Naive thymus-derived CD4-positive, alpha-beta T cell (primary cell): Measurements from ENCODE around the gene INO80C. TPM values are rescaled to one million over a fixed set of nuclear protein-coding genes. Genes with fewer than 3 reads are reported as not detected.

ENCODE experiments used
- ATAC-seq: fragments of 150-1000 bp; cut with Tn5 transposase; 2 replicates; pipeline ENCODE4 v1.10.0; 2021; ENCODE audit warnings: mild to moderate bottlenecking, moderate library complexity
- CTCF ChIA-PET: fragments of 350-600 bp; sonication (Branson Sonifier 250); formaldehyde crosslinking; loops from one replicate; lab custom pipeline; 2021; ENCODE audit warnings: antibody characterized with exemption; lab: Charles Lee
- POLR2A ChIA-PET: fragments of 350-600 bp; sonication (Branson Sonifier 250); formaldehyde crosslinking; loops from one replicate; lab custom pipeline; 2021; ENCODE audit warnings: antibody characterized with exemption, inconsistent platforms; lab: Charles Lee
- DNase-seq, 9 donors: peaks; one replicate each; pipeline versions ENCODE4 v3.0.0 to v3.0.0-alpha.2; 2020 to 2022; ENCODE audit warnings: mixed read lengths in 1 of 9
- H3K27ac ChIP-seq: one replicate; pipeline ENCODE4 v1.7.0; 2013; ENCODE audit warnings: mild to moderate bottlenecking, low read depth, low read length, moderate library complexity
- H3K27me3 ChIP-seq, 2 donors: one replicate each; pipeline ENCODE4 v1.7.0; 2013; ENCODE audit warnings: low read length in 2 of 2, mild to moderate bottlenecking in 2 of 2, moderate library complexity in 2 of 2; ENCODE audit not compliant: control insufficient read depth in 2 of 2, insufficient read depth in 2 of 2
- H3K36me3 ChIP-seq, 3 experiments: 1 replicate in 2 of 3; 2 replicates in 1 of 3; pipeline ENCODE4 v1.7.0; 2013; ENCODE audit warnings: low read length in 3 of 3, mild to moderate bottlenecking in 3 of 3, moderate library complexity in 1 of 3; ENCODE audit not compliant: insufficient read depth in 3 of 3, control insufficient read depth in 2 of 3
- H3K4me1 ChIP-seq, 2 donors: one replicate each; pipeline ENCODE4 v1.7.0; 2013; ENCODE audit warnings: low read length in 2 of 2, mild to moderate bottlenecking in 2 of 2, moderate library complexity in 1 of 2; ENCODE audit not compliant: control insufficient read depth in 2 of 2, insufficient read depth in 2 of 2
- H3K4me3 ChIP-seq: 2 replicates; pipeline ENCODE4 v1.7.0; 2013; ENCODE audit warnings: mild to moderate bottlenecking, low read length
- H3K9me3 ChIP-seq, 3 experiments: 1 replicate in 2 of 3; 2 replicates in 1 of 3; pipeline ENCODE4 v1.7.0; 2013; ENCODE audit warnings: low read length in 3 of 3; ENCODE audit not compliant: control insufficient read depth in 2 of 3
- H3K27ac Mint-ChIP-seq, 9 donors: one replicate each; pipeline ENCODE4 v1.8.0; 2020 to 2022; ENCODE audit warnings: mixed read lengths in 9 of 9, mild to moderate bottlenecking in 8 of 9, moderate library complexity in 5 of 9, inconsistent platforms in 2 of 9
- H3K27me3 Mint-ChIP-seq, 5 donors: one replicate each; pipeline ENCODE4 v1.8.0; 2021 to 2022; ENCODE audit warnings: mixed read lengths in 5 of 5, mild to moderate bottlenecking in 1 of 5
- H3K36me3 Mint-ChIP-seq, 5 donors: one replicate each; pipeline ENCODE4 v1.8.0; 2020 to 2022; ENCODE audit warnings: mixed read lengths in 5 of 5, mild to moderate bottlenecking in 3 of 5, inconsistent platforms in 1 of 5
- H3K4me1 Mint-ChIP-seq, 7 donors: one replicate each; pipeline ENCODE4 v1.8.0; 2020 to 2022; ENCODE audit warnings: mixed read lengths in 7 of 7, mild to moderate bottlenecking in 3 of 7, inconsistent platforms in 1 of 7
- H3K4me3 Mint-ChIP-seq, 10 donors: one replicate each; pipeline ENCODE4 v1.8.0; 2020 to 2022; ENCODE audit warnings: mild to moderate bottlenecking in 10 of 10, mixed read lengths in 10 of 10, moderate library complexity in 6 of 10, inconsistent platforms in 2 of 10
- H3K9me3 Mint-ChIP-seq, 11 donors: one replicate each; pipeline ENCODE4 v1.8.0; 2020 to 2022; ENCODE audit warnings: mixed read lengths in 11 of 11, mild to moderate bottlenecking in 4 of 11, inconsistent platforms in 1 of 11, moderate library complexity in 1 of 11
- intact Hi-C, 2 donors: fragments of 100-400 bp; cut with micrococcal nuclease; formaldehyde crosslinking; loops; one replicate each; pipeline ENCODE4 v1.15.1; 2023
- polyA plus RNA-seq, 2 donors: library from polyadenylated mRNA; unstranded; fragments of 300-500 nt; fragmentation: Illumina TruSeq; gene quantifications; one replicate each; pipeline ENCODE4 v1.2.3, GENCODE V29; 2021
- total RNA-seq, 6 experiments: library from RNA in 5 of 6; stranded (reverse) in 5 of 6; gene quantifications; 1 replicate in 5 of 6; 2 replicates in 1 of 6; pipeline ENCODE4 v1.2.3 and lab custom pipeline; 2021 to 2026

Gene INO80C
- total and polyA plus RNA-seq, 7 experiments from 2014 or later = 20.2 to 26.8 (median 25.7) TPM

- Histone ChIP-seq H3K9me3 (no peaks in the 10 kb centered on the region), H3K4me1 (no peaks in the 10 kb centered on the region), H3K4me3 (no peak overlapping the region), H3K36me3 (no peaks in the 10 kb centered on the region), H3K27ac (no peak overlapping the region), H3K27me3 (peaks cover 0 to 2% of the 10 kb centered on the region in 2 donors)
- intact Hi-C loops = no loop called here
- no peak for DNase-seq
- peaks cover 0 to 3% (median 0%) of the 10 kb centered on the region in 11 donors for H3K9me3 Mint-ChIP-seq
- no peak overlapping the region for H3K4me3 Mint-ChIP-seq
- no peaks in the 10 kb centered on the region for H3K36me3 Mint-ChIP-seq
- ChIA-PET CTCF (no interaction called here), POLR2A (no interaction called here)
- peaks cover 0 to 5% (median 0%) of the 10 kb centered on the region in 7 donors for H3K4me1 Mint-ChIP-seq
- no peak overlapping the region for H3K27ac Mint-ChIP-seq
- H3K27me3 Mint-ChIP-seq = peaks cover 0 to 7% (median 0%) of the 10 kb centered on the region in 5 donors
- ATAC-seq = no peak
Measured at GRCh38 chr18:35508030-35508429, 10.3 kb upstream of the INO80C start.

GRCh38 chr18:35507623-35508022 lies 9.9 kb upstream of the INO80C start:
- Mint-ChIP-seq H3K36me3 (no peaks in the 10 kb centered on the region), H3K4me3 (no peak overlapping the region), H3K27ac (no peak overlapping the region), H3K4me1 (peaks cover 0 to 5% (median 0%) of the 10 kb centered on the region in 7 donors), H3K27me3 (peaks cover 0 to 7% (median 0%) of the 10 kb centered on the region in 5 donors), H3K9me3 (peaks cover 0 to 3% (median 0%) of the 10 kb centered on the region in 11 donors)
- Histone ChIP-seq H3K4me3 (no peak overlapping the region), H3K27ac (no peak overlapping the region), H3K9me3 (no peaks in the 10 kb centered on the region), H3K27me3 (peaks cover 0 to 2% of the 10 kb centered on the region in 2 donors), H3K36me3 (no peaks in the 10 kb centered on the region), H3K4me1 (no peaks in the 10 kb centered on the region)
- ATAC-seq (no peak), DNase-seq (no peak)
- intact Hi-C loops = no loop called here
- ChIA-PET POLR2A (no interaction called here), CTCF (no interaction called here)

- ATAC-seq (no peak), DNase-seq (no peak)
- ChIA-PET CTCF (no interaction called here), POLR2A (no interaction called here)
- H3K36me3 ChIP-seq = no peaks in the 10 kb centered on the region
- Mint-ChIP-seq H3K4me3 (no peak overlapping the region), H3K27me3 (peaks cover 0 to 7% (median 0%) of the 10 kb centered on the region in 5 donors), H3K4me1 (peaks cover 0 to 5% (median 2%) of the 10 kb centered on the region in 7 donors), H3K36me3 (no peaks in the 10 kb centered on the region), H3K27ac (no peak overlapping the region), H3K9me3 (peaks cover 0 to 3% (median 0%) of the 10 kb centered on the region in 11 donors)
- intact Hi-C loops = no loop called here
- no peaks in the 10 kb centered on the region for H3K4me1 ChIP-seq
- H3K4me3 ChIP-seq = no peak overlapping the region
- H3K27ac ChIP-seq = no peak overlapping the region
- peaks cover 0 to 2% of the 10 kb centered on the region in 2 donors for H3K27me3 ChIP-seq
- no peaks in the 10 kb centered on the region for H3K9me3 ChIP-seq
Measured at GRCh38 chr18:35507192-35507591, 9.4 kb upstream of the INO80C start.

- ChIA-PET CTCF (no interaction called here), POLR2A (no interaction called here)
- intact Hi-C loops = no loop called here
- H3K36me3 ChIP-seq = no peaks in the 10 kb centered on the region
- H3K27ac Mint-ChIP-seq = no peak overlapping the region
- no peak for ATAC-seq
- no peaks in the 10 kb centered on the region for H3K36me3 Mint-ChIP-seq
- no peak overlapping the region for H3K4me3 ChIP-seq
- H3K27me3 ChIP-seq = peaks cover 0 to 2% of the 10 kb centered on the region in 2 donors
- H3K27ac ChIP-seq = no peak overlapping the region
- no peak overlapping the region for H3K4me3 Mint-ChIP-seq
- H3K9me3 ChIP-seq = no peaks in the 10 kb centered on the region
- peaks cover 0 to 5% (median 0%) of the 10 kb centered on the region in 11 donors for H3K9me3 Mint-ChIP-seq
- peaks cover 0 to 7% (median 0%) of the 10 kb centered on the region in 5 donors for H3K27me3 Mint-ChIP-seq
- no peaks in the 10 kb centered on the region for H3K4me1 ChIP-seq
- DNase-seq = no peak
- peaks cover 0 to 6% (median 4%) of the 10 kb centered on the region in 7 donors for H3K4me1 Mint-ChIP-seq
Measured at GRCh38 chr18:35506024-35506712, 8.4 kb upstream of the INO80C start.

DNA sequence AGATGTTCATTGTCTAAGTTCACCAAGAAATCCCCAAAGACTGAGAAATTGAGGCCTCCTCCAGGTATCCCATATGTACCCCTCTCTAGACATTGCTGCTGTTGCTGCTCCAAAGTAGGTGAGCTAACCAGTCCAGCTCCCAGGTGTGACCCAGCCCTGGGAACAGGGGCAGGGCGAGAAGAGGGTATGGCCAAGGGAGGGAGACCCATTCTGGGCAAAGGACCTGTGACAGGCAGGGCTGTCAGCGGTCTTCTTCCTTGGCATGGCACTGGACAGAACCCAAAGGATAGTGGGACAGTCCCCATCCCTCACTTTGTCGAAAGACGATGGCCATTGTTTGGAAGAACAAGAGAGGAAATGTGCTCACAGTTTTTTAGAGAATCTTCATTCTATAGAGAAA lies 7.2 kb upstream of the INO80C start:
- peaks cover 0 to 7% (median 0%) of the 10 kb centered on the region in 5 donors for H3K27me3 Mint-ChIP-seq
- Histone ChIP-seq H3K4me1 (no peaks in the 10 kb centered on the region), H3K36me3 (no peaks in the 10 kb centered on the region), H3K27ac (no peak overlapping the region), H3K27me3 (peaks cover 0 to 2% of the 10 kb centered on the region in 2 donors), H3K4me3 (no peak overlapping the region), H3K9me3 (no peaks in the 10 kb centered on the region)
- DNase-seq (no peak), ATAC-seq (no peak)
- intact Hi-C loops = no loop called here
- H3K27ac Mint-ChIP-seq = no peak overlapping the region
- POLR2A ChIA-PET = no interaction called here
- H3K36me3 Mint-ChIP-seq = no peaks in the 10 kb centered on the region
- H3K4me1 Mint-ChIP-seq = peaks cover 0 to 10% (median 7%) of the 10 kb centered on the region in 7 donors
- no peak overlapping the region for H3K4me3 Mint-ChIP-seq
- H3K9me3 Mint-ChIP-seq = peaks cover 0 to 2% (median 0%) of the 10 kb centered on the region in 11 donors
- CTCF ChIA-PET = no interaction called here

- Histone ChIP-seq H3K27ac (no peak overlapping the region), H3K9me3 (no peaks in the 10 kb centered on the region), H3K36me3 (no peaks in the 10 kb centered on the region), H3K4me3 (no peak overlapping the region), H3K4me1 (peaks cover under 1 to 1% of the 10 kb centered on the region in 2 donors), H3K27me3 (peaks cover 0 to 2% of the 10 kb centered on the region in 2 donors)
- Mint-ChIP-seq H3K4me3 (no peak overlapping the region), H3K4me1 (peaks cover 5 to 29% (median 20%) of the 10 kb centered on the region in 7 donors), H3K27me3 (peaks cover 0 to 7% (median 0%) of the 10 kb centered on the region in 5 donors), H3K9me3 (peaks cover 0 to 4% (median 0%) of the 10 kb centered on the region in 11 donors), H3K36me3 (no peaks in the 10 kb centered on the region), H3K27ac (no peak overlapping the region)
- ChIA-PET POLR2A (no interaction called here), CTCF (interaction anchor here (0.6 kb wide), 1 partner anchor 11 kb away, joined by 3 read pairs; no protein-coding TSS in a partner anchor)
- DNase-seq (no peak), ATAC-seq (no peak)
- intact Hi-C loops = no loop called here
Measured at GRCh38 chr18:35502052-35502451, 4.3 kb upstream of the INO80C start.

DNA sequence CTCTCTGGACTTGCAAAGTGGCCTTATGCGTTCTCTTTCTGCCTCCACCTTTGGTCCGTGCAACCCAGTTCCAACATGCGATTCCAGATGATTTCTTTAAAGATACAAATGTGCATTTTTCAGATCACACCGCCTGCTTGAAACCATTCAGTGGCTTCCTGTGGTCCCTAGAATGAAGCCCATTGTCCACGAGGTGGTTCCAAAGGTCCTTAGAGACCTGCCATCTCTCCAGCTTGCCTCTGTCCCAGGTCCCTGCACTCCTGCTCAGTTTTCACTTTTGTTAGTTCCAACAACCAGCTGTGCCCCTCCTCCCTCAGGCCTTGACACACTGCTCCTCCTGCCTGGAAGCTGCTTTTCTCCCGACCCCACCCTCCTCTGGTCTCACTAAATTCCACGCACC lies 3.6 kb upstream of the INO80C start:
- CTCF ChIA-PET = no interaction called here
- DNase-seq (no peak), ATAC-seq (no peak)
- H3K27me3 ChIP-seq = peaks cover 0 to 2% of the 10 kb centered on the region in 2 donors
- peaks cover 0 to 4% (median 0%) of the 10 kb centered on the region in 11 donors for H3K9me3 Mint-ChIP-seq
- H3K27ac ChIP-seq = no peak overlapping the region
- intact Hi-C loops = no loop called here
- H3K27me3 Mint-ChIP-seq = peaks cover 0 to 7% (median 0%) of the 10 kb centered on the region in 5 donors
- no peak overlapping the region for H3K4me3 Mint-ChIP-seq
- H3K4me1 Mint-ChIP-seq = peaks cover 8 to 34% (median 26%) of the 10 kb centered on the region in 7 donors
- no peak overlapping the region for H3K27ac Mint-ChIP-seq
- H3K4me3 ChIP-seq = no peak overlapping the region
- H3K9me3 ChIP-seq = no peaks in the 10 kb centered on the region
- no peaks in the 10 kb centered on the region for H3K36me3 ChIP-seq
- POLR2A ChIA-PET = no interaction called here
- peaks cover 7 to 8% of the 10 kb centered on the region in 2 donors for H3K4me1 ChIP-seq
- H3K36me3 Mint-ChIP-seq = no peaks in the 10 kb centered on the region
